Fibroblast of mammary gland (primary cell): ENCODE results near the gene TOM1L2.

Experiments
- DNase-seq: peaks from one replicate; pipeline ENCODE4 v3.0.0-alpha.2; 2010; ENCODE audit warnings: low read depth
- H3K4me3 ChIP-seq: 2 replicates; pipeline ENCODE4 v1.5.1; 2011; ENCODE audit warnings: low read depth, mild to moderate bottlenecking, low read length, moderate library complexity; ENCODE audit not compliant: control insufficient read depth
- CTCF ChIP-seq: conservative IDR thresholded peaks from 2 replicates; pipeline ENCODE4 v1.5.1; 2011; ENCODE audit warnings: low read depth, low read length, inconsistent platforms; ENCODE audit not compliant: control insufficient read depth, insufficient read depth

Gene TOM1L2

DNA sequence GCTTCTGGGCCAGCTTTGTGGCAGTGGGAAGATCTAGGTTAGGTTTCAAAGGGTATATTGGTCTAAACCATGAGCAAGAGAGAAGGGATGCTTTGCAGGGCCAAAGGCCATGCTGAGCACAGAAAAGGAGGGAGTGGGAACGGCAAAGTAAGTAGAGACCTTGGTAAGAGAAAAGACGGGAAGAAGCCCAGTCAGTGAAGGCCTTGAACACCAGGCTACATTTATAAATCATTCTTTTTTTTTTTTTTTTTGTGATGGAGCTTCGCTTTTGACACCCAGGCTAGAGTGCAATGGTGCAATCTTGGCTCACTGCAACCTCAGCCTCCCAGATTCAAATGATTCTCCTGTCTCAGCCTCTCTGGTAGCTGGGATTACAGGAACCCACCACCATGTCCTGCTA, 18.1 kb downstream of the TOM1L2 start:
- DNase-seq, result no peak
- H3K4me3 ChIP-seq, result no peak overlapping the region
- TF ChIP-seq CTCF, result no peak

GRCh38 chr17:17952691-17953090, 19.5 kb downstream of the TOM1L2 start:
- no peak for TF ChIP-seq CTCF
- no peak for DNase-seq
- no peak overlapping the region for H3K4me3 ChIP-seq

DNA sequence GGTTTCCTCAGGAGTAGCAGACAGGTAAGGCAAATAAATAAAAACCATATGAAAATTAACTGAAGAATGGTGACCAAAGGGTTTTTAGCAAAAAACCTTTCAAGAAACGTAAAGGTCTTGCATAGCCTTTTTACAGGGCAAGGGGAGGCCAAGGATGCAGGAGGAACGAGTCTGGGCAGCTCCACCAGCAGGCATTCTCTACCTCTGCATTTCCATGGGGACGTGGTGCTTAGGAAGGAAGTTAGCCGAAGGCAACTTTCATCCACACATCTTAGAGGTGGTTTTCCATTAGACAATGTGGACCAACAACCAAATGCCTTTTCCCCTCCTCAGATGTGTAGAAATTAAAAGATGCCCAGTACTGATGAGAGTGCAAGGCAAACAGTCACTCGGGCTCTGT, 20.7 kb downstream of the TOM1L2 start:
- H3K4me3 ChIP-seq, result no peak overlapping the region
- TF ChIP-seq CTCF, result no peak
- no peak for DNase-seq

DNA sequence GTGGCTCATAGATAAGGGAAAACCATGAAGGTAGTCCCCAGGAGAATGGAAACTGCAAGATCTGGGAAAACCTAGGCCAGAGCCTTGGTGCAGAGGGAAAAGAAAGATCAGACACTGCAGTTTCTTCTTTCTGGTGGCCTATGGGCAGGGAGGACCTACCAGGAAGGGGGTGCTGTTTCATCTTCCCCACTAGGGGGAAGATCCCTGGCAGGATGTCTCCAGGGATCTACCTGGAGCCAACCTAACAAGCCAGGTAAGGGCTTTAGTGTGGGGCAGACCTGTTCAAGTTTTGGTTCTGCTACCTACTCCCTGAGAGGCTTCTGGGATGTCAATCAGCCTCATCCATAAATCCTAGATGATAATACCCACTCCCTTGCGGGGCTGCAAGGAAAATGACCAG, 21.4 kb downstream of the TOM1L2 start:
- peak; percentile 9 for TF ChIP-seq CTCF
- no peak overlapping the region for H3K4me3 ChIP-seq
- no peak for DNase-seq

DNA sequence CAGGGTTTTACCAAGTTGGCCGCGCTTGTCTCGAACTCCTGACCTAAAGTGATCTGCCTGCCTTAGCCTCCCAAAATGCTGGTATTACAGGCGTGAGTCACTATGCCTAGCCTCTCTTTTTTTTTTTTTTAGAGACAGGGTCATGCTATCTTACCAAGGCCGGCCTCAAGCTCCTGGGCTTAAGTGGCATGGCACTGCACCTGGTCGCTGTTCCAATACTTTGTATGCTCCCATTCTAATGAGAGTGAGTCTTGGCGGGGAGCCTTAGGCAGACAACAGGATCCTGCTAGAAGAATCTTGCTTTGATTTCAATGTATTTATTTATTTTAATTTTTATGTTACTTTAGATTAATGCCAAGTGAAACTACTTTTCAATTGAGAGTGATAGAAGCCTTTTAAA, 21.9 kb downstream of the TOM1L2 start:
- H3K4me3 ChIP-seq, result no peak overlapping the region
- DNase-seq, result no peak
- no peak for TF ChIP-seq CTCF

- no peak overlapping the region for H3K4me3 ChIP-seq
- no peak for TF ChIP-seq CTCF
- peak; percentile 69 for DNase-seq
Observed at GRCh38 chr17:17947966-17948365, 24.2 kb downstream of the TOM1L2 start.

- H3K4me3 ChIP-seq, result no peak overlapping the region
- no peak for DNase-seq
- no peak for TF ChIP-seq CTCF
Observed at GRCh38 chr17:17947309-17947708, 24.9 kb downstream of the TOM1L2 start.
